ENCODE results near the gene CYP27C1.
"Not testable (repeated sequence)": the region's sequence is repeated elsewhere in the genome, so short reads cannot be mapped to it uniquely, and the experiment has no call there.

CYP27C1 gene

GRCh38 chr2:127169066-127169660 is 50.9 kb downstream of the CYP27C1 start:
- no peak for DNase-seq

GRCh38 chr2:127166231-127166860 is 53.8 kb downstream of the CYP27C1 start:
- DNase-seq = no peak

- DNase-seq = no peak
Observed at GRCh38 chr2:127165539-127165935, 54.6 kb downstream of the CYP27C1 start.

GRCh38 chr2:127164761-127165538 is 55.1 kb downstream of the CYP27C1 start:
- DNase-seq = no peak

- DNase-seq = no peak
Observed at GRCh38 chr2:127163921-127164320, 56.2 kb downstream of the CYP27C1 start.

GRCh38 chr2:127163090-127163406 is 57.1 kb downstream of the CYP27C1 start:
- not testable (repeated sequence) for DNase-seq

GRCh38 chr2:127162261-127163089 is 57.6 kb downstream of the CYP27C1 start:
- no peak for DNase-seq

GRCh38 chr2:127161176-127162136 is 58.6 kb downstream of the CYP27C1 start:
- no peak for DNase-seq

GRCh38 chr2:127160676-127161075 is 59.4 kb downstream of the CYP27C1 start:
- no peak for DNase-seq

- no peak for DNase-seq
Observed at GRCh38 chr2:127159543-127159942, 60.6 kb downstream of the CYP27C1 start.

GRCh38 chr2:127158614-127159290 is 61.3 kb downstream of the CYP27C1 start:
- no peak for DNase-seq

- no peak for DNase-seq
Observed at GRCh38 chr2:127157651-127158485, 62.2 kb downstream of the CYP27C1 start.

- DNase-seq = no peak
Observed at GRCh38 chr2:127157114-127157513, 63.0 kb downstream of the CYP27C1 start.

- DNase-seq = no peak
Observed at GRCh38 chr2:127155947-127156346, 64.2 kb downstream of the CYP27C1 start.

GRCh38 chr2:127155028-127155581 is 65.0 kb downstream of the CYP27C1 start:
- no peak for DNase-seq

- DNase-seq = no peak
Observed at GRCh38 chr2:127154396-127154795, 65.7 kb downstream of the CYP27C1 start.

GRCh38 chr2:127153691-127154158 is 66.4 kb downstream of the CYP27C1 start:
- DNase-seq = no peak

GRCh38 chr2:127150996-127151395 is 69.1 kb downstream of the CYP27C1 start:
- no peak for DNase-seq

GRCh38 chr2:127149384-127149783 is 70.7 kb downstream of the CYP27C1 start:
- no peak for DNase-seq
